HUES64 (cell line): ENCODE results near the gene SLC35F3.
A peak's percentile ranks its signal among the peaks of the same experiment; 100 is the strongest.
"Not testable (repeated sequence)": the region's sequence is repeated elsewhere in the genome, so short reads cannot be mapped to it uniquely, and the experiment has no call there.

Experiments
- H3K27ac ChIP-seq: 2 replicates; pipeline ENCODE4 v1.7.0; 2013; ENCODE audit warnings: low read depth, low read length, inconsistent platforms
- H3K27me3 ChIP-seq: 2 replicates; pipeline ENCODE4 v1.6.1; 2013; ENCODE audit warnings: mild to moderate bottlenecking, low read length; ENCODE audit not compliant: insufficient read depth
- H3K36me3 ChIP-seq: 2 replicates; pipeline ENCODE4 v1.6.1; 2013; ENCODE audit warnings: mild to moderate bottlenecking, low read length; ENCODE audit not compliant: insufficient read depth
- H3K4me1 ChIP-seq: 2 replicates; pipeline ENCODE4 v1.6.1; 2013; ENCODE audit warnings: mild to moderate bottlenecking, low read length, moderate library complexity; ENCODE audit not compliant: insufficient read depth
- H3K4me3 ChIP-seq: 2 replicates; pipeline ENCODE4 v1.5.1; 2013; ENCODE audit warnings: mild to moderate bottlenecking, low read length, moderate library complexity
- H3K9ac ChIP-seq: 2 replicates; pipeline ENCODE4 v1.6.1; 2013; ENCODE audit warnings: mild to moderate bottlenecking, low read depth, low read length
- H3K9me3 ChIP-seq: 2 replicates; pipeline ENCODE4 v1.6.1; 2013; ENCODE audit warnings: low read depth, low read length; ENCODE audit not compliant: insufficient read depth
- WGBS: fragments of 150-250, 120-280 bp; methylation state at CpG from one replicate; pipeline ENCODE4 v1.1.7; 2013; ENCODE audit warnings: missing lambda C conversion rate; 5-methylcytosine and 5-hydroxymethylcytosine counted together

Gene SLC35F3

DNA sequence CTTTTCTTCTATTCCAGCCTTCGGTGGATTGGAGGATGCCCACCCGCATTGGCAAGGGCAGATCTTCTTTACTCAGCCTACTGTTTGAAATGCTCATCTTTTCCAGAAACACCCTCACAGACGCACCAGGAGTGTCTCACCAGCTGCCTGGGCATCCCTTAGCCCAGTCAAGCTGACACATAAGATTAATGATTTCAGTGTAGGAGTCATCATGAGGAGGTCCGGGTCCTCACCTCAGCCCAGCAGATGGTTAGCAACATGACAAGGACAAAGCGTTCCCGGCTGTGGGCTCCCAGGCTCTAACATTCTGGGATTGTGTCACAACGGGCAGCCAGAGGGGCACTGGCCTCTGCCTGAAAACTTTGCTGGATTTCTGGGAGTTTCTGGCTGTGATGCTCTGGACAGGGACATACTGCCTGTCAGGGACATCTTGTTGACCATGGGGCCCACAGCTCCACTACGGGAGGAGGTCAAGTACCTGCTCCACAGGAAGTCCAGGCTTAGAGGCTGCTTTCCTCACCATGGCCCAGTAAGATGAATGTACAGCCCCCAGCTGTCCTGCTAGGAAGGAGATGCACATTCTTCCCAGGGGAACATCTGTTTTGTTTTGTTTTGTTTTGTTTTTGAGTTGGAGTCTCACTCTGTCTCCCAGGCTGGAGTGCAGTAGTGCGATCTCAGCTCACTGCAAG lies 264.8 kb downstream of the SLC35F3 start:
- Histone ChIP-seq H3K4me3 (no peak overlapping the region), H3K36me3 (no peaks in the 10 kb centered on the region), H3K9ac (no peak overlapping the region), H3K4me1 (0 out of 2 replicates have a peak, but pooled peaks cover 6% of the 10 kb centered on the region), H3K27me3 (no peaks in the 10 kb centered on the region), H3K9me3 (no peaks in the 10 kb centered on the region), H3K27ac (no peak overlapping the region)
- WGBS: 94% methylated on average over 9 of the region's 9 CpGs

DNA sequence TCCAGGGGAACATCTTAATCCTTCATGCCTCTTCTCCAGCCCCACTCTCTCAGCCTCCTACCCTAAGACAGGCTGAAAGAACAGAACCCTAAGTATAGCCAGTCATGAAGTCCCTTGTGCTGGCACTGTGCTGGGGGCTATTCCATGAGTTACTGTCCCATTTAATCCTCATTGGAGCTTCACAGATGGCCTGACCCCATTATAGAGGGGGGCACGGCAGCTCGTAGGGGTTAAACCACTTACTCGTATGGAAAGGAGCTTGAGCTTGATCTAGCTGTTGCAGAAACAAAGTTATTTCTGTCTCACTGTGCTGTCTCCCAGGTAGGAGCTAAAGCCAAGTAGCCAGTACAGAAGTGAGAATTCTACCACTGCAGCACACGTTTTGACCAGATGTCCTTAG lies 265.6 kb downstream of the SLC35F3 start:
- Histone ChIP-seq H3K4me3 (no peak overlapping the region), H3K27me3 (no peaks in the 10 kb centered on the region), H3K4me1 (no peaks in the 10 kb centered on the region), H3K9me3 (no peaks in the 10 kb centered on the region), H3K27ac (no peak overlapping the region), H3K36me3 (no peaks in the 10 kb centered on the region), H3K9ac (no peak overlapping the region)
- WGBS: 88% methylated on average over 4 of the region's 4 CpGs

DNA sequence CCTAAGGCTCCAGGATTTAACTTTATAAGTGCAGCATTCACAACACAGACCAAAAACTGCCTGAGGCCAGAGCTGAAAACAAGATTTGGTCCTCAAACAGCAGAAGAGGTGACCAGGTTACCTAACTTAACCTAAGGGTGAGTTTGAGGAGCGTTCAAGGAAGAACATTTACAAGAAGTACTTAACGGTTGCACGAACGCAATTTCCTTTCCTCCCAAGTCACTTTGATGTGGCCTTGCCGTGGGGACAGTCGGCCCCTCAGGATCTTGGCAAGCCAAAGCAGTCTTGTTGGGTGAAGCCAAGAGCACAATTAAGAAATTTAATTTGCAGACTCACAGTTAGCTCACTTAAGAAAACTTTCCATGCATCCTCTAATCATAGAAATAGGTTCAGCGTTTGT lies 266.1 kb downstream of the SLC35F3 start:
- Histone ChIP-seq H3K27me3 (no peaks in the 10 kb centered on the region), H3K9me3 (no peaks in the 10 kb centered on the region), H3K36me3 (no peaks in the 10 kb centered on the region), H3K4me3 (no peak overlapping the region), H3K4me1 (no peaks in the 10 kb centered on the region), H3K27ac (no peak overlapping the region), H3K9ac (no peak overlapping the region)
- 80% methylated on average over 7 of the region's 7 CpGs for WGBS

DNA sequence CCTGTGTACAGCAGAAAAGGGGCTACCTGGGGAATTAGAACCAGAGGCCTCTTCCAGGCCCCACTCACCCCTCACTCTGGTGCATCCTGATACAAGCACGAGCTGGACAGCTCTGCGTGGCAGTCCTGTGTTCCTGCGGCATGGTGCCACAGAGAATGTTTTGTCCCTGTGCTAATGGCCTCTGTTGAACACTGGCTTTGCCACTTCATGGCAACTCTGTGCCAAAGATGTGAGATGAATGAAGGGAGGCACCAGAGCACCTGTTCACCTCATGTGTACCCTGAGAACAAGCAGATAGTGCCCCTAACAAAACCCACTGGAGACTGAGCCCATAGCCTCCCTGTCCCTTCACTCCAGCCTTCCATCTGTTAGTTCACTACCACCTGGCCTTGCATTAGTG lies 269.5 kb downstream of the SLC35F3 start:
- Histone ChIP-seq H3K27me3 (no peaks in the 10 kb centered on the region), H3K4me1 (no peaks in the 10 kb centered on the region)

DNA sequence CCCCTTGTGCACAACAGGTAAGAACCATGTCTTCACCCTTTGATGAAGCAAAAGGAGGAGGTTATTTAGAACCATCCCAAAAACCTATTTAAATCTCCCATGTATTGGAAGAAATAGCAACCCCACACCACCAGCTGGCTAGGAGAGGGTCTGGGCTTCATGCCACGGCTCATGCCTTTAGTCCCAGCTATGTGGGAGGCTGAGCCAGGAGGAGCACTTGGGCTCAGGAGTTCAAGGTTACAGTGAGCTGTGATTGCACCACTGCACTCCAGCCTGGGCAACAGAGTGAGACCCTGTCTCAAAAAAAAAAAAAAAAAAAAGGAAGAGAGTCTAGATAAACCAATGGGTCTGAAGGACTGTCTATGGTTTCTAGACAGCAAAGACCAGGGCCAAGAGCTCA lies 270.9 kb downstream of the SLC35F3 start:
- Histone ChIP-seq H3K4me3 (no peak overlapping the region), H3K27ac (no peak overlapping the region), H3K9me3 (no peaks in the 10 kb centered on the region), H3K36me3 (no peaks in the 10 kb centered on the region), H3K27me3 (no peaks in the 10 kb centered on the region), H3K4me1 (no peaks in the 10 kb centered on the region), H3K9ac (no peak overlapping the region)
- WGBS: 91% methylated on average over 1 of the region's 1 CpG

More for the DNA sequence above, 269.5 kb downstream of the SLC35F3 start:
- Histone ChIP-seq H3K36me3 (no peaks in the 10 kb centered on the region), H3K9me3 (no peaks in the 10 kb centered on the region), H3K4me3 (no peak overlapping the region), H3K9ac (no peak overlapping the region), H3K27ac (no peak overlapping the region)
- WGBS: 84% methylated on average over 3 of the region's 3 CpGs

DNA sequence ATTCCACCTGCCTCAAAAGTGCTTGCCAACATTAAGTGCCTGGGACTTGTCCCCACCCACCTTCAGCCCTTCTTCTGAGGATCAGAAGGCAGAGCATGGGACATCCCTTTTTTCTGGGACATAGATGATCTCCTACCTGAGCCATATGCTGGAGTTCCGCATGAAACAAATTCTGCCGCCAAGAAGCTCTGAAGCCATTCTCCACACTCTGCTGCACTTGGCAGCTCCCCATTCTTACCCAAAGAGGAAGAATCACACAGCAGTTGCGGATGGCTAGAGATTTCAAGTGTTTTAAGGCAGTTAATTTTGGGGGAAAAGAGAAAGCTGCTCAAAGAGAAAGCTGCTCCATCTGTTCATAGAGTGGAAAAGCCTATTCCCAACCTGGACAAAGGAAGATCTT lies 271.5 kb downstream of the SLC35F3 start:
- no peaks in the 10 kb centered on the region for H3K4me1 ChIP-seq
- H3K4me3 ChIP-seq: no peak overlapping the region
- no peaks in the 10 kb centered on the region for H3K36me3 ChIP-seq
- H3K9ac ChIP-seq: no peak overlapping the region
- no peaks in the 10 kb centered on the region for H3K9me3 ChIP-seq
- 92% methylated on average over 3 of the region's 3 CpGs for WGBS
- no peak overlapping the region for H3K27ac ChIP-seq
- H3K27me3 ChIP-seq: no peaks in the 10 kb centered on the region

DNA sequence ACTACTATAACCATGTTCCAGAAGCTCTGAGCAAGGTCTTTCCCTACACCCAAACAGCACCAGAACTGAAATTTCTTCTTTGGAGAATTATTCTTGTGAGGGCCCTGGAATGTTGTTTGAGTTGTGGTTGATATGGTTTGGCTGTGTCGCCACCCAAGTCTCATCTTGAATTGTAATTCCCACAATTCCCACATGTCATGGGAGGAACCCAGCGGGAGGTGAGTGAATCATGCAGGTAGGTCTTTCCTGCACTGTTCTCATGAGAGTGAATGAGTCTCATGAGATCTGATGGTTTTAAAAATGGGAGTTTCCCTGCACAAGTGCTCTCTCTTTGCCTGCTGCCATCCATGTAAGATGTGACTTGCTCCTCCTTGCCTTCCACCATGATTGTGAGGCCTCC lies 272.4 kb downstream of the SLC35F3 start:
- not testable (repeated sequence) for H3K27me3 ChIP-seq, H3K9ac ChIP-seq, H3K9me3 ChIP-seq, H3K4me1 ChIP-seq, H3K4me3 ChIP-seq, H3K27ac ChIP-seq, H3K36me3 ChIP-seq
- 86% methylated on average over 1 of the region's 2 CpGs for WGBS

DNA sequence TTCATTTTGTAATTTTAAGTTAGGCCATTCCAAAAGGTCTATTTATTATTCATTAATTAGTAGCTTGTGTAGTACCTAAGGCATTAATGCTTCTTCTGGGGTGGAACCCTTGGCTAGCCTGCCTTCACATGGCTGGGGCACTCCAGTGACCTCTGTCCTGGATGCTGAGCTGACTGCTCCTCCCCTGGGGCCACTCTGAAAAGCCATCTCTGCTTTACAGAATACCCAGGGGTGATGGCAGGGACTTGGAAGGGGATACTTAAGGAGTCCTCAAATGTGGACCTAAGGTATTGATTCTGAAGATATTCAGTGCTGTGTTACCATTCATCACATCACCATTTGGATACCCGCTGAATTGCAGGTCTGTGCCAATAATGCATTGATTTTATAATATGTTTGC lies 281.0 kb downstream of the SLC35F3 start:
- Histone ChIP-seq H3K9ac (no peak overlapping the region), H3K4me1 (no peaks in the 10 kb centered on the region), H3K9me3 (no peaks in the 10 kb centered on the region), H3K36me3 (no peaks in the 10 kb centered on the region), H3K27me3 (no peaks in the 10 kb centered on the region), H3K4me3 (no peak overlapping the region), H3K27ac (no peak overlapping the region)
- WGBS: no CpG with 5 or more reads among the region's 1 CpG

DNA sequence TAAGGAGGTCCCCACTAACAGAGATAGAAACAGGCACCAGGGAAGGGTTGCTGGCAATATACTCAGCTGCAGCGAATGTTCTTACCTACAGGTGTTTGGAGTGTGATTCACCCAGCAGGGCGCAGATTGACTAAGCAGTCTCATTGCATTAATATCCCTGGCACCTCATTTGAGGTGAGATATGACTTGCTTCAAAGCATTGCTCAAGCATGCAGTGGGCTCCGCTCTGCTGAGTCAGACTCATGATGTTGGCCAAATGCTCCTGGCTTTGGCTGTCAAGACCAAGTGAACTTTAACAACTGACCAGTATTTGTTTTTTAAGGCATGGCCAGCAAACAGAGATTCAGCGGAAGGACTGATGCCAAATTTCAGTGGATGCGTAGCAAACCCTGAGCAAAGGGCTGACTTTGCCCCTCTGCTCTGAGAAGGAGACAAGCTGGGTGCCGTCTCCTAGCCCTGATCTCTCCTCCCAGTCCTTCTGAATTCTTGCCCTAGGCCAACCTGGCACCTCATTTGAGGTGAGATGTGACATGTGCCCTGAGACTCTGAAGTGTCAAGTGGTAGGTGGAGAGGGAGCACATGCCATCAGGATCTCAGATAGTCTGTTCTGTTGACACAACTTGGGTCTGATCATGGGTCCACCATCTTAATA lies 281.7 kb downstream of the SLC35F3 start:
- WGBS: 94% methylated on average over 6 of the region's 6 CpGs
- no peak overlapping the region for H3K27ac ChIP-seq
- no peaks in the 10 kb centered on the region for H3K9me3 ChIP-seq
- no peaks in the 10 kb centered on the region for H3K27me3 ChIP-seq
- no peak overlapping the region for H3K9ac ChIP-seq
- no peak overlapping the region for H3K4me3 ChIP-seq
- no peaks in the 10 kb centered on the region for H3K4me1 ChIP-seq
- H3K36me3 ChIP-seq: no peaks in the 10 kb centered on the region

DNA sequence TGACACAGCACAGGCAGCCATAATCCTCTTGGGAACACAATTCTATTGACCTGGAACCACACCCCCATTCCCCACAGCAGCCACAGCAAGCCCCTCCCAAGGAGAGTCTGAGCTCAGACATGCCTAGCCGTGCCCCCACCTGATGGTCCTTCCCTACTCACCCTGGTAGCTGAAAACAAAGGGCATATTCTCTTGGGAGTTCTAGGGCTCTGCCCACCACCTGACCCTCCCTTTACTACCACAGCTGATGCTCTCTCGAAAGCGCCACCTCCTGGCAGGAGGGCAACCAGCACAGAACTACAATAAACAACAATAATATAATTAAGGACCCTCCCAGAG lies 283.9 kb downstream of the SLC35F3 start:
- WGBS: 54% methylated on average over 3 of the region's 3 CpGs
- H3K4me3 ChIP-seq: no peak overlapping the region
- H3K36me3 ChIP-seq: no peaks in the 10 kb centered on the region
- H3K9ac ChIP-seq: peak overlapping the region; percentile 23
- H3K27ac ChIP-seq: no peak overlapping the region
- no peaks in the 10 kb centered on the region for H3K9me3 ChIP-seq
- H3K27me3 ChIP-seq: no peaks in the 10 kb centered on the region
- H3K4me1 ChIP-seq: no peaks in the 10 kb centered on the region

DNA sequence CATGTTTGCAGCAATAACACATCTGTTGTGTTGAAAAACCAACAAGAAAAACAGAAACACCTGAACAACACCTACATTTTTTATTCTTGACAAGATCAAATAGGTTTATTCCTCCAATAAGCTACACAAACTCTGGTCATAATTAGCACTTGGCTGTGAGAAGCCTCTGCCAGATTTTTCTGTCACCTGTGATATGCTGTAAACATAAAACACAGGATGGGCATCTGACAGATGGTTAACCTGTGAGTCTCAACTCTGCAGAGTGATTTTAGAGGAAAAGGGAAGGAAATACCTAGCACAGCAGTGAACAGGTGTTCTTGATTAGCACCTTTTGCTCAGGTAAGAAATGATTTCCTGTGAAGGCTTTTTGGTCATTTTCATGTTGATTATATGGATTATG lies 293.4 kb downstream of the SLC35F3 start:
- H3K9me3 ChIP-seq: no peaks in the 10 kb centered on the region
- H3K27ac ChIP-seq: no peak overlapping the region
- H3K36me3 ChIP-seq: no peaks in the 10 kb centered on the region
- H3K27me3 ChIP-seq: no peaks in the 10 kb centered on the region
- H3K4me3 ChIP-seq: no peak overlapping the region
- no peaks in the 10 kb centered on the region for H3K4me1 ChIP-seq
- H3K9ac ChIP-seq: no peak overlapping the region
